CD14-positive monocyte (primary cell): ENCODE data around the gene DPH7. TPM values are rescaled to one million over a fixed set of nuclear protein-coding genes. Genes with fewer than 3 reads are reported as not detected.
A peak's percentile ranks its signal among the peaks of the same experiment; 100 is the strongest.

ENCODE experiments used
- DNase-seq, 3 donors: peaks; one replicate each; pipeline ENCODE4 v3.0.0-alpha.2; 2011 to 2022
- H2AFZ ChIP-seq: 2 replicates; pipeline ENCODE4 v1.6.0; 2012; ENCODE audit warnings: mild to moderate bottlenecking, low read depth, low read length, inconsistent platforms; ENCODE audit not compliant: insufficient read depth, poor library complexity, severe bottlenecking
- H3K27ac ChIP-seq, 2 donors: 1 replicate in 1 of 2; 2 replicates in 1 of 2; pipeline ENCODE4 v1.5.1; 2012 to 2013; ENCODE audit warnings: low read length in 2 of 2, control low read depth in 1 of 2, inconsistent platforms in 1 of 2, low read depth in 1 of 2, mild to moderate bottlenecking in 1 of 2
- H3K27me3 ChIP-seq, 2 donors: one replicate each; pipeline versions ENCODE4 v1.6.0 to v1.6.1; 2011 to 2013; ENCODE audit warnings: low read length in 2 of 2; ENCODE audit not compliant: control insufficient read depth in 2 of 2, insufficient read depth in 2 of 2
- H3K36me3 ChIP-seq, 2 donors: replicated peaks in 1 of 2; 1 replicate in 1 of 2; 2 replicates in 1 of 2; pipeline versions ENCODE4 v1.5.1 to v1.6.1; 2012 to 2013; ENCODE audit warnings: low read length in 2 of 2, control low read depth in 1 of 2, inconsistent platforms in 1 of 2, mild to moderate bottlenecking in 1 of 2; ENCODE audit not compliant: insufficient read depth in 2 of 2, control insufficient read depth in 1 of 2
- H3K4me1 ChIP-seq, 2 donors: 1 replicate in 1 of 2; 2 replicates in 1 of 2; pipeline versions ENCODE4 v1.5.1 to v1.6.1; 2012 to 2013; ENCODE audit warnings: low read length in 2 of 2, control low read depth in 1 of 2, inconsistent platforms in 1 of 2, mild to moderate bottlenecking in 1 of 2, moderate library complexity in 1 of 2; ENCODE audit not compliant: insufficient read depth in 2 of 2, control insufficient read depth in 1 of 2
- H3K4me2 ChIP-seq: replicated peaks from 2 replicates; pipeline ENCODE3; 2012; ENCODE audit warnings: low read length, moderate library complexity, mild to moderate bottlenecking; ENCODE audit not compliant: poor library complexity, severe bottlenecking; ENCODE audit errors: extremely low read depth
- H3K4me3 ChIP-seq, 3 experiments: fragments of 200-600 bp in 1 of 3; sonication (generic) in 1 of 3; replicated peaks in 1 of 3; 1 replicate in 2 of 3; 2 replicates in 1 of 3; pipeline ENCODE4 v1.5.1; 2011 to 2013; ENCODE audit warnings: low read length in 3 of 3, mild to moderate bottlenecking in 3 of 3, control low read depth in 2 of 3, low read depth in 2 of 3, inconsistent platforms in 1 of 3, moderate library complexity in 1 of 3
- H3K79me2 ChIP-seq: 2 replicates; pipeline ENCODE4 v1.6.0; 2012; ENCODE audit warnings: mild to moderate bottlenecking, control low read depth, inconsistent platforms, low read length, moderate library complexity; ENCODE audit not compliant: insufficient read depth
- H3K9ac ChIP-seq: 2 replicates; pipeline ENCODE4 v1.6.0; 2017; ENCODE audit warnings: low read length, mild to moderate bottlenecking; ENCODE audit not compliant: insufficient read depth, poor library complexity, severe bottlenecking
- H3K9me3 ChIP-seq, 2 donors: replicated peaks in 1 of 2; 1 replicate in 1 of 2; 2 replicates in 1 of 2; pipeline versions ENCODE4 v1.5.1 to v1.6.1; 2012 to 2013; ENCODE audit warnings: low read length in 2 of 2, control low read depth in 1 of 2; ENCODE audit not compliant: control insufficient read depth in 1 of 2, insufficient read depth in 1 of 2
- H4K20me1 ChIP-seq: 2 replicates; pipeline ENCODE4 v1.6.0; 2012; ENCODE audit warnings: mild to moderate bottlenecking, low read length, control low read depth, moderate library complexity; ENCODE audit not compliant: insufficient read depth
- H3K27ac Mint-ChIP-seq, 7 donors: one replicate each; pipeline ENCODE4 v1.8.0; 2020; ENCODE audit warnings: mild to moderate bottlenecking in 7 of 7, mixed read lengths in 7 of 7, moderate library complexity in 6 of 7, inconsistent platforms in 2 of 7
- H3K27me3 Mint-ChIP-seq, 3 donors: one replicate each; pipeline ENCODE4 v1.8.0; 2021 to 2022; ENCODE audit warnings: low read depth in 3 of 3, mild to moderate bottlenecking in 3 of 3, mixed read lengths in 3 of 3, moderate library complexity in 3 of 3, inconsistent platforms in 1 of 3
- H3K36me3 Mint-ChIP-seq, 2 donors: one replicate each; pipeline ENCODE4 v1.8.0; 2020; ENCODE audit warnings: mixed read lengths in 2 of 2, inconsistent platforms in 1 of 2, mild to moderate bottlenecking in 1 of 2
- H3K4me1 Mint-ChIP-seq: one replicate; pipeline ENCODE4 v1.8.0; 2020; ENCODE audit warnings: mild to moderate bottlenecking, mixed read lengths
- H3K4me3 Mint-ChIP-seq, 2 donors: one replicate each; pipeline ENCODE4 v1.8.0; 2020; ENCODE audit warnings: mild to moderate bottlenecking in 2 of 2, mixed read lengths in 2 of 2, moderate library complexity in 1 of 2
- H3K9me3 Mint-ChIP-seq, 7 donors: one replicate each; pipeline ENCODE4 v1.8.0; 2020 to 2022; ENCODE audit warnings: mixed read lengths in 7 of 7, mild to moderate bottlenecking in 6 of 7, moderate library complexity in 6 of 7, inconsistent platforms in 2 of 7
- CTCF ChIP-seq: fragments of 200-600 bp; IDR thresholded peaks from one replicate; pipeline ENCODE4 v1.8.0; 2022; ENCODE audit warnings: antibody characterized with exemption, mild to moderate bottlenecking
- WGBS: methylation state at CpG from one replicate; pipeline ENCODE4 v1.1.5; 2013; ENCODE audit warnings: missing lambda C conversion rate; ENCODE audit not compliant: insufficient coverage; 5-methylcytosine and 5-hydroxymethylcytosine counted together
- intact Hi-C, 2 donors: fragments of 100-400 bp; cut with micrococcal nuclease; formaldehyde crosslinking; loops; one replicate each; pipeline versions ENCODE4 v1.15.0 to v1.15.1; 2023
- polyA plus RNA-seq, 3 donors: library from polyadenylated mRNA; depleted of rRNA in 1 of 3; unstranded in 2 of 3; stranded (reverse) in 1 of 3; fragments of 300-500 nt in 2 of 3; fragments of >200 nt in 1 of 3; fragmentation: Illumina TruSeq in 2 of 3; gene quantifications; 1 replicate in 2 of 3; 2 replicates in 1 of 3; pipeline ENCODE4 v1.2.3, GENCODE V29; 2012 to 2021

The DPH7 gene
- polyA plus RNA-seq, 3 donors, result 13.1 to 45.6 (median 14.2) TPM

- Histone ChIP-seq H3K9ac (peak overlapping the region; percentile 79), H3K9me3 (no peaks in the 10 kb centered on the region), H3K27ac (peak overlapping the region; percentile 80 to 82), H4K20me1 (peaks cover 55% of the 10 kb centered on the region), H2AFZ (no peak overlapping the region), H3K79me2 (peaks cover 63% of the 10 kb centered on the region), H3K27me3 (no peaks in the 10 kb centered on the region), H3K36me3 (peaks cover 0 to under 1% of the 10 kb centered on the region in 2 donors), H3K4me3 (peak overlapping the region; percentile 41 to 93 (median 74)), H3K4me1 (peaks cover 71 to 74% of the 10 kb centered on the region in 2 donors), H3K4me2 (peak overlapping the region; percentile 99)
- Mint-ChIP-seq H3K9me3 (no peaks in the 10 kb centered on the region), H3K36me3 (peaks cover 4 to 13% of the 10 kb centered on the region in 2 donors), H3K27me3 (peaks cover 0 to 10% (median 6%) of the 10 kb centered on the region in 3 donors), H3K27ac (peak overlapping the region; percentile 82 to 95 (median 93)), H3K4me3 (peak overlapping the region; percentile 86 to 96), H3K4me1 (peaks cover 72% of the 10 kb centered on the region)
- intact Hi-C loops, result loop anchor here (2.0 to 10.0 kb wide), 3 partner anchors 18 to 142 kb away; partner anchors contain the start of genes MRPL41 (in 1 of the 2) and PNPLA7 (in 1 of the 2)
- no peak for TF ChIP-seq CTCF
- peak; percentile 41 to 71 (median 43) for DNase-seq
- WGBS, result 18% methylated on average over 17 of the region's 17 CpGs
Measured at GRCh38 chr9:137607141-137607857, 28.6 kb upstream of the DPH7 start.

- 18% methylated on average over 11 of the region's 13 CpGs for WGBS
- peaks cover 49% of the 10 kb centered on the region for H4K20me1 ChIP-seq
- H3K4me2 ChIP-seq, result peak overlapping the region; percentile 99
- no peaks in the 10 kb centered on the region for H3K36me3 ChIP-seq
- peaks cover 0 to 10% (median 6%) of the 10 kb centered on the region in 3 donors for H3K27me3 Mint-ChIP-seq
- peak overlapping the region; percentile 41 to 93 (median 74) for H3K4me3 ChIP-seq
- H3K9me3 Mint-ChIP-seq, result no peaks in the 10 kb centered on the region
- peak overlapping the region; percentile 80 to 82 for H3K27ac ChIP-seq
- DNase-seq, result peak in 2 of 3 donors; percentile 25 to 48
- no peaks in the 10 kb centered on the region for H3K9me3 ChIP-seq
- peaks cover 4 to 13% of the 10 kb centered on the region in 2 donors for H3K36me3 Mint-ChIP-seq
- H3K27me3 ChIP-seq, result no peaks in the 10 kb centered on the region
- TF ChIP-seq CTCF, result no peak
- intact Hi-C loops, result loop anchor here (1.0 to 10.0 kb wide), 4 partner anchors 12 to 142 kb away; partner anchors contain the start of genes MRPL41 (in 1 of the 2) and PNPLA7 (in 1 of the 2)
- H3K4me1 Mint-ChIP-seq, result peaks cover 72% of the 10 kb centered on the region
- H3K4me3 Mint-ChIP-seq, result peak overlapping the region; percentile 86 to 96
- H3K9ac ChIP-seq, result peak overlapping the region; percentile 79
- peaks cover 71 to 74% of the 10 kb centered on the region in 2 donors for H3K4me1 ChIP-seq
- H3K79me2 ChIP-seq, result peaks cover 57% of the 10 kb centered on the region
- no peak overlapping the region for H2AFZ ChIP-seq
- H3K27ac Mint-ChIP-seq, result peak overlapping the region; percentile 82 to 95 (median 91)
Measured at GRCh38 chr9:137606734-137607138, 28.0 kb upstream of the DPH7 start.
